K562 (cell line): Measurements from ENCODE around the gene BCAN. TPM values are rescaled to one million over a fixed set of nuclear protein-coding genes. Genes with fewer than 3 reads are reported as not detected.

ENCODE experiments used
- CXXC5 ChIP-seq: fragments of 250-450 bp; sonication (Bioruptor Pico); IDR thresholded peaks from 2 replicates; pipeline ENCODE4 v1.8.0; 2022; ENCODE audit warnings: inconsistent platforms, mild to moderate bottlenecking, moderate library complexity
- ELF4 ChIP-seq: fragments of 450-650 bp; formaldehyde crosslinking; IDR thresholded peaks from 2 replicates; pipeline ENCODE4 v1.4.0; 2022; ENCODE audit warnings: missing genetic modification characterization
- KDM5B ChIP-seq: fragments of 200-600 bp; sonication (generic); IDR thresholded peaks from 2 replicates; pipeline ENCODE4 v1.6.1; 2012; ENCODE audit warnings: low read depth, mild to moderate bottlenecking, moderate library complexity, low read length, control low read depth, inconsistent platforms; ENCODE audit not compliant: insufficient replicate concordance
- MBD2 ChIP-seq: sonication (generic); IDR thresholded peaks from 2 replicates; pipeline ENCODE4 v1.6.1; 2016; ENCODE audit warnings: low read depth, borderline replicate concordance
- NFRKB ChIP-seq: fragments of 450-650 bp; IDR thresholded peaks from 2 replicates; pipeline ENCODE4 v1.6.1; 2016; ENCODE audit warnings: low read depth
- PRDM10 ChIP-seq: fragments of 450-650 bp; IDR thresholded peaks from 2 replicates; pipeline ENCODE4 v1.6.1; 2018; ENCODE audit not compliant: partially characterized antibody
- TRIM24 ChIP-seq, 2 experiments: fragments of 450-650 bp; IDR thresholded peaks; 2 replicates each; pipeline ENCODE4 v1.6.1; 2016
- TRIM25 ChIP-seq: fragments of 450-650 bp; IDR thresholded peaks from 2 replicates; pipeline ENCODE4 v1.7.0; 2016; ENCODE audit warnings: borderline replicate concordance
- ZNF407 ChIP-seq: fragments of 450-650 bp; IDR thresholded peaks from 2 replicates; pipeline ENCODE4 v1.6.1; 2016; ENCODE audit warnings: low read depth
- ZNF584 ChIP-seq: fragments of 200-800 bp; sonication (Bioruptor generic); IDR thresholded peaks from 2 replicates; pipeline ENCODE4 v1.6.1; 2016; ENCODE audit warnings: low read depth, mild to moderate bottlenecking, missing genetic modification characterization, missing compliant biosample characterization
- polyA plus RNA-seq, 8 experiments: library from polyadenylated mRNA; depleted of rRNA in 4 of 8; stranded (reverse) in 5 of 8; unstranded in 3 of 8; fragments of >200 nt; fragmentation: Nextera tagmentation in 2 of 8; fragmentation: Illumina TruSeq in 1 of 8; extraction: Ambion mirVana in 2 of 8; extraction: Trizol in 1 of 8; gene quantifications; 2 replicates each; pipeline versions ENCODE4 v1.2.1 to v1.2.3, GENCODE V29; 2011 to 2014; ENCODE audit warnings: inconsistent platforms in 1 of 8, missing spikeins in 1 of 8
- total RNA-seq, 7 experiments: library from RNA; depleted of rRNA in 6 of 7; stranded (reverse); fragments of >200 nt in 6 of 7; fragmentation: Illumina TruSeq in 2 of 7; extraction: Trizol in 2 of 7; gene quantifications; 2 replicates each; pipeline versions ENCODE4 v1.2.1 to v1.2.3, GENCODE V29; 2011 to 2021; ENCODE audit warnings: low replicate concordance in 1 of 7

BCAN gene
- total and polyA plus RNA-seq, 9 of the 15 experiments (the other 6 are each of a cell fraction or from before 2014, with no cell fraction given), result 0.04 to 0.33 (median 0.14) TPM; not detected in 5

- TF ChIP-seq PRDM10 (peak; percentile 82), KDM5B (peak; percentile 32), TRIM24 (IDR thresholded peaks at IDR 0.05) (peak in 1 of 2 experiments; percentile 11; a peak in 3 of 4 replicates), ZNF407 (peak; percentile 47; the same call in 1 of the 2 replicates), ZNF584 (CRISPR knock-in tag) (no peak), TRIM25 (peak; percentile 100), ELF4 (CRISPR knock-in tag) (0 out of 2 replicates have a peak, but pooled peaks have one; percentile 71), NFRKB (peak; percentile 71), CXXC5 (peak; percentile 32), MBD2 (peak; percentile 26; the same call in 1 of the 2 replicates)
Observed at GRCh38 chr1:156692925-156693847, 51.3 kb downstream of the BCAN start (continued).
